Stomach (tissue), 9 donors: Measurements from ENCODE around the gene ZKSCAN3. TPM values are rescaled to one million over a fixed set of nuclear protein-coding genes. Genes with fewer than 3 reads are reported as not detected.

Experiments used
- DNase-seq, 2 donors: peaks; one replicate each; pipeline versions ENCODE4 v3.0.0 to v3.0.0-alpha.2; 2013 to 2019
- H3K27ac ChIP-seq, 5 donors: fragments of 200-600 bp in 4 of 5; sonication (generic) in 4 of 5; one replicate each; pipeline ENCODE4 v1.5.1; 2013 to 2019; ENCODE audit warnings: mild to moderate bottlenecking in 1 of 5, moderate library complexity in 1 of 5
- H3K27me3 ChIP-seq, 3 donors: fragments of 200-600 bp; sonication (generic); one replicate each; pipeline ENCODE4 v1.5.1; 2017 to 2019; ENCODE audit warnings: mixed run types in 1 of 3
- H3K36me3 ChIP-seq, 4 donors: fragments of 200-600 bp; sonication (generic); 1 replicate in 3 of 4; 2 replicates in 1 of 4; pipeline ENCODE4 v1.5.1; 2016 to 2019
- H3K4me1 ChIP-seq, 4 donors: fragments of 200-600 bp; sonication (generic); one replicate each; pipeline ENCODE4 v1.5.1; 2016 to 2019
- H3K4me3 ChIP-seq, 4 donors: fragments of 200-600 bp; sonication (generic) in 3 of 4; one replicate each; pipeline ENCODE4 v1.5.1; 2016 to 2019; ENCODE audit warnings: mild to moderate bottlenecking in 1 of 4
- H3K9me3 ChIP-seq, 4 donors: fragments of 200-600 bp; sonication (generic); one replicate each; pipeline ENCODE4 v1.5.1; 2016 to 2019
- CTCF ChIP-seq, 7 experiments: fragments of 450-650 bp in 4 of 7; fragments of 200-600 bp in 3 of 7; sonication (generic) in 3 of 7; IDR thresholded peaks; one replicate each; pipeline ENCODE4 v1.5.1; 2016 to 2019; ENCODE audit warnings: antibody characterized with exemption in 7 of 7, control low read depth in 2 of 7, mild to moderate bottlenecking in 1 of 7
- EP300 ChIP-seq: sonication (generic); formaldehyde crosslinking; IDR thresholded peaks from one replicate; pipeline ENCODE4 v1.6.1; 2017; ENCODE audit warnings: antibody characterized with exemption
- POLR2A ChIP-seq, 4 donors: fragments of 450-650 bp; IDR thresholded peaks; one replicate each; pipeline ENCODE4 v1.6.1; 2016; ENCODE audit warnings: antibody characterized with exemption in 4 of 4, control low read depth in 2 of 4, mild to moderate bottlenecking in 1 of 4, moderate library complexity in 1 of 4
- POLR2AphosphoS5 ChIP-seq, 3 donors: sonication (generic); formaldehyde crosslinking; IDR thresholded peaks; one replicate each; pipeline ENCODE4 v1.6.1; 2016; ENCODE audit warnings: antibody characterized with exemption in 3 of 3
- WGBS, 5 donors: extraction: QIAGEN DNeasy Blood & Tissue Kit in 3 of 5; methylation state at CpG; one replicate each; pipeline versions ENCODE4 v1.1.5 to v1.1.7; 2013 to 2018; 5-methylcytosine and 5-hydroxymethylcytosine counted together
- intact Hi-C: fragments of 100-400 bp; cut with DNase I; formaldehyde crosslinking; loops from one replicate; pipeline ENCODE4 v1.15.1; 2023; ENCODE audit warnings: low total_unique reads
- polyA plus RNA-seq, 3 donors: library from polyadenylated mRNA; stranded (reverse); fragments of 200-250 nt; gene quantifications; one replicate each; pipeline ENCODE4 v1.2.3, GENCODE V29; 2013
- total RNA-seq, 5 donors: library from RNA; depleted of rRNA; stranded (reverse); fragments of >200 nt; gene quantifications; one replicate each; pipeline versions ENCODE4 v1.1.0 to v1.2.3, GENCODE V29; 2014 to 2016
- donor health status: healthy with polysubstance abuse.
- donor health status: Bipolar disorder and iron deficiency.
- donor health status: healthy.

The ZKSCAN3 gene
- total and polyA plus RNA-seq, 8 donors: 0.61 to 31.2 (median 3.2) TPM

GRCh38 chr6:28337121-28337520, 12.6 kb upstream of the ZKSCAN3 start:
- Histone ChIP-seq H3K4me1 (peaks cover 3 to 26% (median 14%) of the 10 kb centered on the region in 4 donors), H3K9me3 (no peaks in the 10 kb centered on the region), H3K36me3 (no peaks in the 10 kb centered on the region), H3K27me3 (no peaks in the 10 kb centered on the region), H3K4me3 (peak overlapping the region in 2 of 4 donors; percentile 58 to 69), H3K27ac (peak overlapping the region in 4 of 5 donors; percentile 94 to 99 (median 96))
- TF ChIP-seq CTCF (IDR thresholded peaks at IDR 0.05) (no peak), POLR2AphosphoS5 (IDR thresholded peaks at IDR 0.05) (no peak), POLR2A (IDR thresholded peaks at IDR 0.05) (no peak), EP300 (no peak)
- intact Hi-C loops: no loop called here
- peak in 1 of 2 donors; percentile 43 for DNase-seq

GRCh38 chr6:28340310-28341095, 9.2 kb upstream of the ZKSCAN3 start:
- intact Hi-C loops: no loop called here
- WGBS, 5 donors: 78 to 90% (median 84%) methylated on average over 1 of the region's 1 CpG
- Histone ChIP-seq H3K27me3 (no peaks in the 10 kb centered on the region), H3K4me3 (no peak overlapping the region), H3K9me3 (no peaks in the 10 kb centered on the region), H3K4me1 (peaks cover 0 to 15% (median 7%) of the 10 kb centered on the region in 4 donors), H3K36me3 (no peaks in the 10 kb centered on the region), H3K27ac (no peak overlapping the region)
- no peak for DNase-seq
- TF ChIP-seq EP300 (no peak), CTCF (IDR thresholded peaks at IDR 0.05) (no peak), POLR2A (IDR thresholded peaks at IDR 0.05) (no peak), POLR2AphosphoS5 (IDR thresholded peaks at IDR 0.05) (no peak)

- WGBS, 5 donors: 24 to 48% (median 44%) methylated on average over 1 of the region's 1 CpG
- H3K4me1 ChIP-seq: peaks cover 0 to under 1% (median 0%) of the 10 kb centered on the region in 4 donors
- no peak for TF ChIP-seq CTCF (IDR thresholded peaks at IDR 0.05)
- no peak for TF ChIP-seq EP300
- no peak for TF ChIP-seq POLR2AphosphoS5 (IDR thresholded peaks at IDR 0.05)
- no peak for TF ChIP-seq POLR2A (IDR thresholded peaks at IDR 0.05)
- H3K36me3 ChIP-seq: no peaks in the 10 kb centered on the region
- no peaks in the 10 kb centered on the region for H3K27me3 ChIP-seq
- no peak overlapping the region for H3K4me3 ChIP-seq
- H3K9me3 ChIP-seq: no peaks in the 10 kb centered on the region
- no peak for DNase-seq
- no peak overlapping the region for H3K27ac ChIP-seq
- intact Hi-C loops: no loop called here
Measured at GRCh38 chr6:28343898-28344677, 5.7 kb upstream of the ZKSCAN3 start.

- no peak for TF ChIP-seq CTCF (IDR thresholded peaks at IDR 0.05)
- no peak for TF ChIP-seq POLR2A (IDR thresholded peaks at IDR 0.05)
- TF ChIP-seq POLR2AphosphoS5 (IDR thresholded peaks at IDR 0.05): no peak
- no peak for TF ChIP-seq EP300
- DNase-seq: no peak
- 71 to 91% (median 86%) methylated on average over 1 of the region's 1 CpG for WGBS, 5 donors
- no peaks in the 10 kb centered on the region for H3K36me3 ChIP-seq
- H3K27me3 ChIP-seq: no peaks in the 10 kb centered on the region
- H3K4me3 ChIP-seq: no peak overlapping the region
- H3K4me1 ChIP-seq: peaks cover 0 to 5% (median under 1%) of the 10 kb centered on the region in 4 donors
- H3K9me3 ChIP-seq: no peaks in the 10 kb centered on the region
- H3K27ac ChIP-seq: no peak overlapping the region
- intact Hi-C loops: no loop called here
Measured at GRCh38 chr6:28345201-28345600, 4.5 kb upstream of the ZKSCAN3 start.
